ENCODE data around the gene ZBTB7C.
A peak's percentile ranks its signal among the peaks of the same experiment; 100 is the strongest.

Gene ZBTB7C

GRCh38 chr18:48172226-48173006, 236.8 kb downstream of the ZBTB7C start:
- H3K4me1 ChIP-seq (ENCODE audit: control insufficient read depth in 1 of 2, insufficient read depth in 2 of 2, low read length in 2 of 2), result peaks cover 24 to 28% of the 10 kb centered on the region in 2 donors
- H3K9me3 ChIP-seq (ENCODE audit: control insufficient read depth in 1 of 2, low read length in 2 of 2), result no peaks in the 10 kb centered on the region
- H3K27me3 ChIP-seq (ENCODE audit: control insufficient read depth in 1 of 2, insufficient read depth in 2 of 2, low read length in 2 of 2), result no peaks in the 10 kb centered on the region
- no peaks in the 10 kb centered on the region for H3K36me3 ChIP-seq (ENCODE audit: control insufficient read depth in 1 of 2, insufficient read depth in 2 of 2, low read length in 2 of 2)
- no peak overlapping the region for H3K9ac ChIP-seq (ENCODE audit: low read depth in 1 of 2, low read length in 2 of 2)
- H3K4me3 ChIP-seq (ENCODE audit: low read depth in 1 of 2, low read length in 2 of 2), result no peak overlapping the region
- no peak overlapping the region for H3K27ac ChIP-seq (ENCODE audit: low read depth, low read length)

DNA sequence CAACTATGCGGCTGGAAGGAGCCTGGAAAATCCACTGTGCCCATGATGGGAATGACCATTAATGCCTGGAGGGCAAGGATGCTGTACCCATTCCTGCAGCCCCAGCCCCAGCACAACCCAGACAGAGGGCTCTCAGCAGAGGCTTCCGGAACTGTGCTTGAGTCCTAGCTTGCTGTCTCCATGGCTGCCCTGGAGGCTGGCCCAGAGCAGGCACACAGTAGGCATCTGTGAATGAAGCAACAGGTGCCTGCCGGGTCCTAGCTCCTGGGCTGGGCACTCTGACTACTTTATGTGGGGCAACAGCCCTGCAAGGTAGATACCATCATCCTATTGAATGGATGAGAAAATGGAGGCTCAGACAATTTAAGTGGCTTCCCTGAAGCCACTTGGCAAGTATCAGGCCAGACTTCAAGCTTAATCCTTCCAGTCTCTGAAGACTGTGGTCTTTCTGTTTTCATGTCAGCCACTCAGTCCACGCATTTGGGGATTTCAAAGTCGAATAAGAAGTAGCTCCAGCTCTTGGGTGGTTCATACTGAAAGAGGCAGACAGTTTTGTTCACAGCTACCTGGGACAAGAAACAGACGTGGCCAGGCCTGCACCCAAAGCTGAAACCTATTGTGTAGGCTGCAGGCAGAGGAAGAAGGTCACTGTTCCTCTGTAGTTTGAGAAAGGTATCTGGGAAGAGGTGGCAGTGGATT, 237.5 kb downstream of the ZBTB7C start:
- H3K9ac ChIP-seq (ENCODE audit: low read depth in 1 of 2, low read length in 2 of 2), result no peak overlapping the region
- H3K27ac ChIP-seq (ENCODE audit: low read depth, low read length), result no peak overlapping the region
- no peaks in the 10 kb centered on the region for H3K27me3 ChIP-seq (ENCODE audit: control insufficient read depth in 1 of 2, insufficient read depth in 2 of 2, low read length in 2 of 2)
- H3K9me3 ChIP-seq (ENCODE audit: control insufficient read depth in 1 of 2, low read length in 2 of 2), result no peaks in the 10 kb centered on the region
- H3K36me3 ChIP-seq (ENCODE audit: control insufficient read depth in 1 of 2, insufficient read depth in 2 of 2, low read length in 2 of 2), result no peaks in the 10 kb centered on the region
- no peak overlapping the region for H3K4me3 ChIP-seq (ENCODE audit: low read depth in 1 of 2, low read length in 2 of 2)
- H3K4me1 ChIP-seq (ENCODE audit: control insufficient read depth in 1 of 2, insufficient read depth in 2 of 2, low read length in 2 of 2), result peaks cover 32 to 36% of the 10 kb centered on the region in 2 donors

DNA sequence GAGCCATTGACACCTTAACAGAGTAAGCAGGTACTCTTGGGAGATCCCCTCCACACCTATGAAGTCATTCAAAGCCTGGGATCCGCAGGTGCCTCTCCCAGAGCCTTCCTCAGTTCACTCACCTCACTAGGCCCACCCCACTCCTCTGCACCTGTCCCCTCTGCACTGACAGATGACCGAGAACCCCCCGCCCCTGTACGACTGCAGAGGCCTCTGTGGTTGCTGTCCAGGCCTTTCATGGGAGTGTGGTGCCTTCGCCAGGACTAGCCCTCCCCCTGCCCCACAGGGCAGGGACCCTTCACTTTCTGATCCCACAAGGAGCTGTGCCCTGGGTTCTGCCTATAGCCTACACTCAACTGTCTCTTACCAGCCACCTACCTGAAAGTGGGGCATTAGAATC, 238.5 kb downstream of the ZBTB7C start:
- H3K36me3 ChIP-seq (ENCODE audit: control insufficient read depth in 1 of 2, insufficient read depth in 2 of 2, low read length in 2 of 2), result no peaks in the 10 kb centered on the region
- no peak overlapping the region for H3K9ac ChIP-seq (ENCODE audit: low read depth in 1 of 2, low read length in 2 of 2)
- no peak overlapping the region for H3K27ac ChIP-seq (ENCODE audit: low read depth, low read length)
- no peaks in the 10 kb centered on the region for H3K9me3 ChIP-seq (ENCODE audit: control insufficient read depth in 1 of 2, low read length in 2 of 2)
- H3K4me1 ChIP-seq (ENCODE audit: control insufficient read depth in 1 of 2, insufficient read depth in 2 of 2, low read length in 2 of 2), result peaks cover 40 to 43% of the 10 kb centered on the region in 2 donors
- H3K4me3 ChIP-seq (ENCODE audit: low read depth in 1 of 2, low read length in 2 of 2), result no peak overlapping the region
- H3K27me3 ChIP-seq (ENCODE audit: control insufficient read depth in 1 of 2, insufficient read depth in 2 of 2, low read length in 2 of 2), result no peaks in the 10 kb centered on the region

- no peak overlapping the region for H3K27ac ChIP-seq (ENCODE audit: low read depth, low read length)
- H3K27me3 ChIP-seq (ENCODE audit: control insufficient read depth in 1 of 2, insufficient read depth in 2 of 2, low read length in 2 of 2), result no peaks in the 10 kb centered on the region
- peaks cover 54 to 58% of the 10 kb centered on the region in 2 donors for H3K4me1 ChIP-seq (ENCODE audit: control insufficient read depth in 1 of 2, insufficient read depth in 2 of 2, low read length in 2 of 2)
- H3K4me3 ChIP-seq (ENCODE audit: low read depth in 1 of 2, low read length in 2 of 2), result no peak overlapping the region
- H3K9me3 ChIP-seq (ENCODE audit: control insufficient read depth in 1 of 2, low read length in 2 of 2), result no peaks in the 10 kb centered on the region
- no peak overlapping the region for H3K9ac ChIP-seq (ENCODE audit: low read depth in 1 of 2, low read length in 2 of 2)
- H3K36me3 ChIP-seq (ENCODE audit: control insufficient read depth in 1 of 2, insufficient read depth in 2 of 2, low read length in 2 of 2), result no peaks in the 10 kb centered on the region
These were observed 240.3 kb downstream of the ZBTB7C start for GRCh38 chr18:48168861-48169260.

GRCh38 chr18:48167897-48168253, 241.3 kb downstream of the ZBTB7C start:
- no peaks in the 10 kb centered on the region for H3K9me3 ChIP-seq (ENCODE audit: control insufficient read depth in 1 of 2, low read length in 2 of 2)
- H3K9ac ChIP-seq (ENCODE audit: low read depth in 1 of 2, low read length in 2 of 2), result peak overlapping the region in 1 of 2 donors; percentile 46
- H3K27me3 ChIP-seq (ENCODE audit: control insufficient read depth in 1 of 2, insufficient read depth in 2 of 2, low read length in 2 of 2), result no peaks in the 10 kb centered on the region
- H3K27ac ChIP-seq (ENCODE audit: low read depth, low read length), result peak overlapping the region; percentile 64
- H3K4me3 ChIP-seq (ENCODE audit: low read depth in 1 of 2, low read length in 2 of 2), result peak overlapping the region in 1 of 2 donors; percentile 47
- H3K36me3 ChIP-seq (ENCODE audit: control insufficient read depth in 1 of 2, insufficient read depth in 2 of 2, low read length in 2 of 2), result no peaks in the 10 kb centered on the region
- H3K4me1 ChIP-seq (ENCODE audit: control insufficient read depth in 1 of 2, insufficient read depth in 2 of 2, low read length in 2 of 2), result peaks cover 49 to 50% of the 10 kb centered on the region in 2 donors

- peak overlapping the region; percentile 12 to 46 for H3K9ac ChIP-seq (ENCODE audit: low read depth in 1 of 2, low read length in 2 of 2)
- no peaks in the 10 kb centered on the region for H3K9me3 ChIP-seq (ENCODE audit: control insufficient read depth in 1 of 2, low read length in 2 of 2)
- H3K36me3 ChIP-seq (ENCODE audit: control insufficient read depth in 1 of 2, insufficient read depth in 2 of 2, low read length in 2 of 2), result no peaks in the 10 kb centered on the region
- H3K4me3 ChIP-seq (ENCODE audit: low read depth in 1 of 2, low read length in 2 of 2), result no peak overlapping the region
- peaks cover 55 to 59% of the 10 kb centered on the region in 2 donors for H3K4me1 ChIP-seq (ENCODE audit: control insufficient read depth in 1 of 2, insufficient read depth in 2 of 2, low read length in 2 of 2)
- H3K27ac ChIP-seq (ENCODE audit: low read depth, low read length), result peak overlapping the region; percentile 64
- H3K27me3 ChIP-seq (ENCODE audit: control insufficient read depth in 1 of 2, insufficient read depth in 2 of 2, low read length in 2 of 2), result no peaks in the 10 kb centered on the region
These were observed 242.8 kb downstream of the ZBTB7C start for GRCh38 chr18:48166336-48166875.

GRCh38 chr18:48165111-48165866, 243.9 kb downstream of the ZBTB7C start:
- H3K27ac ChIP-seq (ENCODE audit: low read depth, low read length), result no peak overlapping the region

DNA sequence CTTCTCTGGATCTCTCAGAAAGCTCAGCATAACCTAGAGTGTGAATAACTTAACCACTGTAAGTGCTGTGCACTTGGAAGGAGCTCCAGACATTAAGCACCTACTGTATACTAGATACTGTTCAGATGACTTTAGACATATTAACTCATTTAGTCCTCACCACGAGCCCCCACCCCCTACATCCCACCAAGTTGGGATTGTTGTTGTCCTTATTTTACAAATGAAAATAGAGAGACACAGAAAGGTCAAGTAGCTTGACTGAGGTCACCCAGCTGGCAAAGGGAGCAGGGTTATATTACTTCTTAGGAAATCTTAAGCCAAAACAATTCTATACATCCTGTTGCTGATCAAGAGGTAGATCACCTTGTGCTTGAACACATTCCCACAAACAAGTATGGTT, 244.5 kb downstream of the ZBTB7C start:
- Histone ChIP-seq H3K9ac (ENCODE audit: low read depth in 1 of 2, low read length in 2 of 2) (peak overlapping the region in 1 of 2 donors; percentile 30), H3K27ac (ENCODE audit: low read depth, low read length) (no peak overlapping the region), H3K4me3 (ENCODE audit: low read depth in 1 of 2, low read length in 2 of 2) (peak overlapping the region in 1 of 2 donors; percentile 38), H3K9me3 (ENCODE audit: control insufficient read depth in 1 of 2, low read length in 2 of 2) (no peaks in the 10 kb centered on the region), H3K36me3 (ENCODE audit: control insufficient read depth in 1 of 2, insufficient read depth in 2 of 2, low read length in 2 of 2) (no peaks in the 10 kb centered on the region), H3K27me3 (ENCODE audit: control insufficient read depth in 1 of 2, insufficient read depth in 2 of 2, low read length in 2 of 2) (no peaks in the 10 kb centered on the region), H3K4me1 (ENCODE audit: control insufficient read depth in 1 of 2, insufficient read depth in 2 of 2, low read length in 2 of 2) (peaks cover 59 to 65% of the 10 kb centered on the region in 2 donors)

More at GRCh38 chr18:48165111-48165866, 243.9 kb downstream of the ZBTB7C start:
- no peaks in the 10 kb centered on the region for H3K9me3 ChIP-seq (ENCODE audit: control insufficient read depth in 1 of 2, low read length in 2 of 2)
- no peaks in the 10 kb centered on the region for H3K36me3 ChIP-seq (ENCODE audit: control insufficient read depth in 1 of 2, insufficient read depth in 2 of 2, low read length in 2 of 2)
- H3K4me3 ChIP-seq (ENCODE audit: low read depth in 1 of 2, low read length in 2 of 2), result peak overlapping the region in 1 of 2 donors; percentile 38
- peak overlapping the region in 1 of 2 donors; percentile 30 for H3K9ac ChIP-seq (ENCODE audit: low read depth in 1 of 2, low read length in 2 of 2)
- H3K4me1 ChIP-seq (ENCODE audit: control insufficient read depth in 1 of 2, insufficient read depth in 2 of 2, low read length in 2 of 2), result peaks cover 59% of the 10 kb centered on the region in 2 donors
- H3K27me3 ChIP-seq (ENCODE audit: control insufficient read depth in 1 of 2, insufficient read depth in 2 of 2, low read length in 2 of 2), result no peaks in the 10 kb centered on the region

DNA sequence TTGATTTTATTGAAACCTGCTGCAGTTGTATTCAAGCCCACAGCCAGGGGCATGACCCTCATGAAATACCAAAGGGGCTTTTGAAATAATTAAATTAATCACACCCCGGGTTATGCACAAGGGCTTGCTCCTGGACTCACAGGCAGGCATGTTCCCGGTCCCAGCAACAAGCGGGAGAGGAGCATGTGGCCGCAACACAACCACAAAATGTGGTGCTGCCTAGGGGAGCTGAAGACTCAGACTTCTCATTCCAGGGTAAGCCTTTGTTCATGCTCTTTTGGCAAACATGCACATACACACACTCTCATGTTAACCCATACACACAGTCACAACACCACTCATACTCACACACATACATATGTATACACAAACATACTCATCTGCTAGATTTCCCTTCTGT, 245.1 kb downstream of the ZBTB7C start:
- H3K4me3 ChIP-seq (ENCODE audit: low read depth in 1 of 2, low read length in 2 of 2), result no peak overlapping the region
- no peaks in the 10 kb centered on the region for H3K9me3 ChIP-seq (ENCODE audit: control insufficient read depth in 1 of 2, low read length in 2 of 2)
- H3K9ac ChIP-seq (ENCODE audit: low read depth in 1 of 2, low read length in 2 of 2), result no peak overlapping the region
- no peaks in the 10 kb centered on the region for H3K27me3 ChIP-seq (ENCODE audit: control insufficient read depth in 1 of 2, insufficient read depth in 2 of 2, low read length in 2 of 2)
- H3K36me3 ChIP-seq (ENCODE audit: control insufficient read depth in 1 of 2, insufficient read depth in 2 of 2, low read length in 2 of 2), result no peaks in the 10 kb centered on the region
- H3K4me1 ChIP-seq (ENCODE audit: control insufficient read depth in 1 of 2, insufficient read depth in 2 of 2, low read length in 2 of 2), result peaks cover 55 to 66% of the 10 kb centered on the region in 2 donors
- H3K27ac ChIP-seq (ENCODE audit: low read depth, low read length), result no peak overlapping the region

Data from duodenal mucosa (tissue), 2 donors.